ENCODE results near the gene GRP.

Gene GRP

DNA sequence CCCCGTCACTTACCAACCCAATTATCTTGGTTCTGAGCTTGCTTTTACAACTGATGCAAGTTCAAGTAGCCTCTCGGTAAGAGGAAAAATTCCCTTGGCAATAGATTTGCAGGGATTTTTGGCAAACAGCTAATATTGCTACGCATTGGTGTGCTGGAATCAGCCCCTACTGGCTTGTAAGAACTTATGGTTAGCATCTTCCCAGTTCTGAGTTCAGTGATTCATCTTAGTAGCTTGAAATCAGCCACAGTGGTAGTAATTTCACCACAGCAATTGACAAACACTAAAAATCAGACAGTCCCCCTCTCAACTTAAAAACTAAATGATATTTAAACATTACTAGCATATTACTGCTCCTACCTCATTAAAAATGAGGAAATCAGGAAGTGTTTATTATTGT lies 59.2 kb downstream of the GRP start:
- Histone ChIP-seq H4K20me1 (ENCODE audit: control insufficient read depth, insufficient read depth, low read depth, low read length) (no peaks in the 10 kb centered on the region), H3K4me1 (ENCODE audit: control insufficient read depth, low read length) (no peaks in the 10 kb centered on the region), H3K27me3 (ENCODE audit: control insufficient read depth, low read length) (peaks cover 35% of the 10 kb centered on the region), H3F3A (ENCODE audit: control insufficient read depth, insufficient read depth) (no peaks in the 10 kb centered on the region), H3K27ac (ENCODE audit: low read depth, low read length) (no peak overlapping the region), H3K9me3 (ENCODE audit: control insufficient read depth, insufficient read depth, low read length) (no peaks in the 10 kb centered on the region), H3K4me2 (ENCODE audit: low read length) (no peak overlapping the region), H3K79me2 (ENCODE audit: control insufficient read depth, low read length) (no peaks in the 10 kb centered on the region), H3K36me3 (ENCODE audit: control insufficient read depth, low read length) (no peaks in the 10 kb centered on the region), H3K9me2 (replicated peaks; ENCODE audit: control insufficient read depth, low read length) (no peaks in the 10 kb centered on the region), H3K4me3 (ENCODE audit: low read length) (no peak overlapping the region)
- no peak for TF ChIP-seq EZH2phosphoT487 (IDR thresholded peaks at IDR 0.05; ENCODE audit: borderline replicate concordance, low read length)
- TF ChIP-seq, protein P1, sequence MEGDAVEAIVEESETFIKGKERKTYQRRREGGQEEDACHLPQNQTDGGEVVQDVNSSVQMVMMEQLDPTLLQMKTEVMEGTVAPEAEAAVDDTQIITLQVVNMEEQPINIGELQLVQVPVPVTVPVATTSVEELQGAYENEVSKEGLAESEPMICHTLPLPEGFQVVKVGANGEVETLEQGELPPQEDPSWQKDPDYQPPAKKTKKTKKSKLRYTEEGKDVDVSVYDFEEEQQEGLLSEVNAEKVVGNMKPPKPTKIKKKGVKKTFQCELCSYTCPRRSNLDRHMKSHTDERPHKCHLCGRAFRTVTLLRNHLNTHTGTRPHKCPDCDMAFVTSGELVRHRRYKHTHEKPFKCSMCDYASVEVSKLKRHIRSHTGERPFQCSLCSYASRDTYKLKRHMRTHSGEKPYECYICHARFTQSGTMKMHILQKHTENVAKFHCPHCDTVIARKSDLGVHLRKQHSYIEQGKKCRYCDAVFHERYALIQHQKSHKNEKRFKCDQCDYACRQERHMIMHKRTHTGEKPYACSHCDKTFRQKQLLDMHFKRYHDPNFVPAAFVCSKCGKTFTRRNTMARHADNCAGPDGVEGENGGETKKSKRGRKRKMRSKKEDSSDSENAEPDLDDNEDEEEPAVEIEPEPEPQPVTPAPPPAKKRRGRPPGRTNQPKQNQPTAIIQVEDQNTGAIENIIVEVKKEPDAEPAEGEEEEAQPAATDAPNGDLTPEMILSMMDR (IDR thresholded peaks at IDR 0.05; ENCODE audit: low read depth, low read length, poor library complexity, severe bottlenecking): no peak

DNA sequence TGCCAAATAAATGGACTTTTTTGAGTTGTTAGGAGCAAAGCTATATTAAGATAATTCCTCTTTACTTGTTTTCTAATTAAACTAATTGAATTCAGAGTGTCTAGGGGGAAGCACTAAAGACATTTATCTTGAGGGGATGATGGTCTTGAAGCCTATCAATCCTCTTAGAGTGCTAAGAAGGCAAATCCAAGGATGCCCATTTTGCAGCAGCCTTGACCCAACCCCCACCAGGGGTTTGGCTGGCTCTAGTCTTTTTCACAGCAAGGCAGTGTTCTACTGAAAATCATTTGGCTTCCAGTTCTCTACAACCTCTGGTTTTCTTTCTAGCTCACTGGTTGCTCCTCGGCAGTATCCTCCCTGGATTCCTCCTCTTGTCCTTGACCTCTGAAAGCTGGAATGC lies 59.8 kb downstream of the GRP start:
- Histone ChIP-seq H3K4me1 (ENCODE audit: control insufficient read depth, low read length) (no peaks in the 10 kb centered on the region), H3K27me3 (ENCODE audit: control insufficient read depth, low read length) (peaks cover 35% of the 10 kb centered on the region), H4K20me1 (ENCODE audit: control insufficient read depth, insufficient read depth, low read depth, low read length) (no peaks in the 10 kb centered on the region), H3K4me2 (ENCODE audit: low read length) (no peak overlapping the region), H3K9me3 (ENCODE audit: control insufficient read depth, insufficient read depth, low read length) (no peaks in the 10 kb centered on the region), H3F3A (ENCODE audit: control insufficient read depth, insufficient read depth) (no peaks in the 10 kb centered on the region), H3K79me2 (ENCODE audit: control insufficient read depth, low read length) (no peaks in the 10 kb centered on the region), H3K4me3 (ENCODE audit: low read length) (no peak overlapping the region), H3K9me2 (replicated peaks; ENCODE audit: control insufficient read depth, low read length) (no peaks in the 10 kb centered on the region), H3K36me3 (ENCODE audit: control insufficient read depth, low read length) (no peaks in the 10 kb centered on the region), H3K27ac (ENCODE audit: low read depth, low read length) (no peak overlapping the region)
- TF ChIP-seq EZH2phosphoT487 (IDR thresholded peaks at IDR 0.05; ENCODE audit: borderline replicate concordance, low read length): no peak
- TF ChIP-seq, protein P1 (IDR thresholded peaks at IDR 0.05; ENCODE audit: low read depth, low read length, poor library complexity, severe bottlenecking): no peak
